H9 (cell line): Measurements from ENCODE around the gene FGF22. TPM values are rescaled to one million over a fixed set of nuclear protein-coding genes. Genes with fewer than 3 reads are reported as not detected.

ENCODE experiments used
- DNase-seq: peaks from one replicate; pipeline ENCODE4 v3.0.0-alpha.2; 2017
- H2AFZ ChIP-seq: one replicate; pipeline ENCODE4 v1.6.1; 2013; ENCODE audit warnings: mild to moderate bottlenecking, low read length, control low read depth, moderate library complexity
- H2AK5ac ChIP-seq: 2 replicates; pipeline ENCODE4 v1.6.1; 2013; ENCODE audit warnings: low read length, control low read depth, mixed read lengths; ENCODE audit not compliant: insufficient read length
- H2BK120ac ChIP-seq: one replicate; pipeline ENCODE4 v1.6.1; 2013; ENCODE audit warnings: low read depth, mild to moderate bottlenecking, low read length, control low read depth, inconsistent platforms; ENCODE audit not compliant: poor library complexity, severe bottlenecking
- H2BK12ac ChIP-seq: 2 replicates; pipeline ENCODE4 v1.6.1; 2013; ENCODE audit warnings: low read length, control low read depth, mixed read lengths, low read depth; ENCODE audit not compliant: insufficient read length
- H2BK15ac ChIP-seq: 2 replicates; pipeline ENCODE4 v1.6.1; 2013; ENCODE audit warnings: low read depth, low read length, control low read depth
- H2BK20ac ChIP-seq: one replicate; pipeline ENCODE4 v1.6.1; 2013; ENCODE audit warnings: low read depth, mild to moderate bottlenecking, low read length, control low read depth, inconsistent platforms; ENCODE audit not compliant: poor library complexity, severe bottlenecking
- H2BK5ac ChIP-seq: 2 replicates; pipeline ENCODE4 v1.6.1; 2013; ENCODE audit warnings: low read length, control low read depth, mixed read lengths; ENCODE audit not compliant: insufficient read length
- H3K14ac ChIP-seq: 2 replicates; pipeline ENCODE4 v1.6.1; 2013; ENCODE audit warnings: low read length, control low read depth; ENCODE audit not compliant: insufficient read depth
- H3K18ac ChIP-seq: 2 replicates; pipeline ENCODE4 v1.6.1; 2013; ENCODE audit warnings: low read depth, mild to moderate bottlenecking, mixed read lengths, low read length, control low read depth; ENCODE audit not compliant: insufficient read length
- H3K23ac ChIP-seq: 2 replicates; pipeline ENCODE4 v1.6.1; 2013; ENCODE audit warnings: low read length, control low read depth, mixed read lengths, low read depth; ENCODE audit not compliant: insufficient read length
- H3K23me2 ChIP-seq: 2 replicates; pipeline ENCODE4 v1.6.1; 2013; ENCODE audit warnings: low read depth, mild to moderate bottlenecking, mixed read lengths, low read length, control low read depth; ENCODE audit not compliant: insufficient read length, poor library complexity, severe bottlenecking
- H3K27ac ChIP-seq: 2 replicates; pipeline ENCODE4 v1.5.1; 2013; ENCODE audit warnings: low read length, control low read depth, mixed read lengths, low read depth; ENCODE audit not compliant: insufficient read length
- H3K27me3 ChIP-seq: 2 replicates; pipeline ENCODE4 v1.6.1; 2013; ENCODE audit warnings: low read length, control low read depth, inconsistent platforms; ENCODE audit not compliant: insufficient read depth
- H3K4ac ChIP-seq: 2 replicates; pipeline ENCODE4 v1.6.1; 2013; ENCODE audit warnings: low read depth, mild to moderate bottlenecking, control low read depth, inconsistent platforms, low read length, moderate library complexity
- H3K4me1 ChIP-seq: 2 replicates; pipeline ENCODE4 v1.6.1; 2013; ENCODE audit warnings: low read length, control low read depth, inconsistent platforms; ENCODE audit not compliant: insufficient read depth
- H3K4me2 ChIP-seq: 2 replicates; pipeline ENCODE4 v1.6.1; 2013; ENCODE audit warnings: low read length, control low read depth, mixed read lengths; ENCODE audit not compliant: insufficient read length, insufficient read depth
- H3K56ac ChIP-seq: 2 replicates; pipeline ENCODE4 v1.6.1; 2013; ENCODE audit warnings: low read depth, mild to moderate bottlenecking, mixed read lengths, low read length, control low read depth; ENCODE audit not compliant: insufficient read length
- H3K79me1 ChIP-seq: 2 replicates; pipeline ENCODE4 v1.6.1; 2013; ENCODE audit warnings: low read depth, mild to moderate bottlenecking, moderate library complexity, low read length, control low read depth, inconsistent platforms; ENCODE audit not compliant: insufficient read depth, poor library complexity, severe bottlenecking
- H3K79me2 ChIP-seq: 2 replicates; pipeline ENCODE4 v1.6.1; 2013; ENCODE audit warnings: low read length, control low read depth, inconsistent platforms; ENCODE audit not compliant: insufficient read depth
- H3K9ac ChIP-seq: 2 replicates; pipeline ENCODE4 v1.6.1; 2013; ENCODE audit warnings: low read length, control low read depth, mixed read lengths; ENCODE audit not compliant: insufficient read length; ENCODE audit errors: extremely low read depth
- H3K9me3 ChIP-seq: one replicate; pipeline ENCODE4 v1.6.1; 2013; ENCODE audit warnings: low read depth, low read length, inconsistent platforms; ENCODE audit not compliant: control insufficient read depth
- H3T11ph ChIP-seq: one replicate; pipeline ENCODE4 v1.6.1; 2013; ENCODE audit warnings: mild to moderate bottlenecking, low read length, control low read depth, inconsistent platforms
- H4K20me1 ChIP-seq: one replicate; pipeline ENCODE4 v1.6.1; 2013; ENCODE audit not compliant: control insufficient read depth, insufficient read length, insufficient read depth
- H4K5ac ChIP-seq: 2 replicates; pipeline ENCODE4 v1.6.1; 2013; ENCODE audit warnings: low read depth, mild to moderate bottlenecking, mixed read lengths, low read length, control low read depth; ENCODE audit not compliant: insufficient read length
- H4K8ac ChIP-seq: replicated peaks from 2 replicates; pipeline ENCODE4 v1.6.1; 2013; ENCODE audit warnings: low read length, control low read depth, mixed read lengths, low read depth; ENCODE audit not compliant: insufficient read length
- H4K91ac ChIP-seq: 2 replicates; pipeline ENCODE4 v1.6.1; 2013; ENCODE audit warnings: low read depth, mild to moderate bottlenecking, moderate library complexity, mixed read lengths, low read length, control low read depth; ENCODE audit not compliant: insufficient read length
- H3K27ac Mint-ChIP-seq, 3 experiments: 2 replicates in 2 of 3; 3 replicates in 1 of 3; pipeline ENCODE4 v1.8.0; 2020 to 2021; ENCODE audit warnings: mixed read lengths in 3 of 3, mild to moderate bottlenecking in 1 of 3, moderate library complexity in 1 of 3
- H3K27me3 Mint-ChIP-seq: 2 replicates; pipeline ENCODE4 v1.8.0; 2021; ENCODE audit warnings: low read depth, mild to moderate bottlenecking, moderate library complexity, mixed read lengths
- H3K36me3 Mint-ChIP-seq, 3 experiments: 2 replicates in 2 of 3; 3 replicates in 1 of 3; pipeline ENCODE4 v1.8.0; 2020 to 2021; ENCODE audit warnings: low read depth in 3 of 3, mixed read lengths in 3 of 3; ENCODE audit not compliant: insufficient read depth in 1 of 3
- H3K4me1 Mint-ChIP-seq, 2 experiments: 2 replicates each; pipeline ENCODE4 v1.8.0; 2020; ENCODE audit warnings: mixed read lengths in 2 of 2
- H3K4me3 Mint-ChIP-seq, 2 experiments: 2 replicates in 1 of 2; 3 replicates in 1 of 2; pipeline ENCODE4 v1.8.0; 2020 to 2021; ENCODE audit warnings: mild to moderate bottlenecking in 2 of 2, mixed read lengths in 2 of 2, moderate library complexity in 1 of 2
- H3K9me3 Mint-ChIP-seq, 2 experiments: 2 replicates in 1 of 2; 3 replicates in 1 of 2; pipeline ENCODE4 v1.8.0; 2020; ENCODE audit warnings: mild to moderate bottlenecking in 2 of 2, mixed read lengths in 2 of 2, moderate library complexity in 1 of 2
- CTCF ChIP-seq: fragments of 200-600 bp; sonication (generic); conservative IDR thresholded peaks from 3 replicates; pipeline ENCODE4 v1.8.0; 2021; ENCODE audit warnings: antibody characterized with exemption, mild to moderate bottlenecking
- WGBS: extraction: QIAGEN DNeasy Blood & Tissue Kit; methylation state at CpG from one replicate; pipeline ENCODE4 v1.1.7; 2013; ENCODE audit warnings: missing lambda C conversion rate, low lambda C conversion rate, mixed read lengths; ENCODE audit not compliant: insufficient read length; ENCODE audit errors: extremely low coverage; 5-methylcytosine and 5-hydroxymethylcytosine counted together
- total RNA-seq: library from RNA; stranded (reverse); gene quantifications from 2 replicates; pipeline ENCODE4 v1.2.1, GENCODE V29; 2021

Gene FGF22
- total RNA-seq, 1 experiment from 2014 or later, result 0.72 TPM

GRCh38 chr19:607301-608154 lies 32.2 kb upstream of the FGF22 start:
- no peak overlapping the region for H3T11ph ChIP-seq
- H3K4ac ChIP-seq, result no peak overlapping the region
- no peaks in the 10 kb centered on the region for H4K20me1 ChIP-seq
- no peak overlapping the region for H2BK120ac ChIP-seq
- H2AFZ ChIP-seq, result no peak overlapping the region
- no peak overlapping the region for H3K4me2 ChIP-seq
- no peaks in the 10 kb centered on the region for H3K23me2 ChIP-seq
- no peak overlapping the region for H2BK20ac ChIP-seq
- H3K27me3 Mint-ChIP-seq, result peaks cover under 1% of the 10 kb centered on the region
- no peaks in the 10 kb centered on the region for H3K4me1 ChIP-seq
- H3K23ac ChIP-seq, result no peak overlapping the region
- no peak overlapping the region for H2BK12ac ChIP-seq
- H3K36me3 Mint-ChIP-seq, result peaks cover 2 to 10% (median 5%) of the 10 kb centered on the region in 3 experiments
- no peak for TF ChIP-seq CTCF
- H2AK5ac ChIP-seq, result no peak overlapping the region
- no peak for DNase-seq
- H2BK15ac ChIP-seq, result no peak overlapping the region
- H3K9ac ChIP-seq, result no peak overlapping the region
- H4K5ac ChIP-seq, result no peak overlapping the region
- H3K56ac ChIP-seq, result no peak overlapping the region
- H3K4me1 Mint-ChIP-seq, result peaks cover 3 to 4% of the 10 kb centered on the region in 2 experiments; a peak in 1 of 4 replicates
- H3K9me3 ChIP-seq, result no peaks in the 10 kb centered on the region
- H3K27ac ChIP-seq, result no peak overlapping the region
- H4K8ac ChIP-seq, result no peak overlapping the region
- H3K79me2 ChIP-seq, result no peaks in the 10 kb centered on the region
- no peak overlapping the region for H4K91ac ChIP-seq
- peaks cover 12 to 15% of the 10 kb centered on the region in 2 experiments for H3K9me3 Mint-ChIP-seq
- no CpG with 5 or more reads among the region's 30 CpGs for WGBS
- no peaks in the 10 kb centered on the region for H3K79me1 ChIP-seq
- no peak overlapping the region for H3K27ac Mint-ChIP-seq
- H2BK5ac ChIP-seq, result no peak overlapping the region
- H3K18ac ChIP-seq, result no peak overlapping the region
- no peak overlapping the region for H3K4me3 Mint-ChIP-seq
- H3K27me3 ChIP-seq, result no peaks in the 10 kb centered on the region
- no peak overlapping the region; the same call in 1 of the 2 replicates for H3K14ac ChIP-seq
